ENCODE data around the gene MIP.
"Not testable (repeated sequence)": the region's sequence is repeated elsewhere in the genome, so short reads cannot be mapped to it uniquely, and the experiment has no call there.

- TF ChIP-seq CTCF (IDR thresholded peaks at IDR 0.05; ENCODE audit: insufficient read depth, low read length, poor library complexity, severe bottlenecking); EZH2phosphoT487 (conservative IDR thresholded peaks at IDR 0.05; ENCODE audit: low read length): not testable (repeated sequence)
These were observed 11.2 kb downstream of the MIP start for GRCh38 chr12:56443208-56443607.

Data from SU-DHL-6 (cell line).